ENCODE data around the gene KRT33B. TPM values are rescaled to one million over a fixed set of nuclear protein-coding genes. Genes with fewer than 3 reads are reported as not detected.

The KRT33B gene
- total and polyA plus RNA-seq, 2 of the 4 experiments (the other 2 are of a cell fraction): 0.18 to 0.22 TPM

- Histone ChIP-seq H3K27me3 (ENCODE audit: control insufficient read depth, insufficient read depth, low read length) (no peaks in the 10 kb centered on the region), H2AK9ac (replicated peaks; ENCODE audit: low read depth, low read length, poor library complexity) (no peak overlapping the region), H3K4ac (ENCODE audit: low read depth, low read length) (peak overlapping the region; percentile 49; the same call in 1 of the 2 replicates), H3K23ac (ENCODE audit: low read depth, low read length) (no peak overlapping the region), H3K9me3 (ENCODE audit: control insufficient read depth, insufficient read depth, low read length) (no peaks in the 10 kb centered on the region), H2BK120ac (ENCODE audit: low read depth, low read length) (peak overlapping the region; percentile 77; the same call in 1 of the 2 replicates), H2BK20ac (ENCODE audit: low read depth, low read length) (peak overlapping the region; percentile 73; the same call in 1 of the 2 replicates), H2AK5ac (ENCODE audit: low read depth, low read length) (peak overlapping the region; percentile 41; the same call in 1 of the 2 replicates), H3K9ac (ENCODE audit: low read depth, low read length) (no peak overlapping the region), H4K91ac (ENCODE audit: insufficient read depth, low read depth, low read length) (no peak overlapping the region), H3K4me3 (ENCODE audit: insufficient read depth, low read depth, low read length) (no peak overlapping the region), H3K14ac (replicated peaks; ENCODE audit: low read depth, low read length) (peak overlapping the region; percentile 61), H3K9me1 (ENCODE audit: insufficient read depth, low read length) (no peaks in the 10 kb centered on the region; the same call in 1 of the 2 replicates), H4K5ac (ENCODE audit: low read depth, low read length) (no peak overlapping the region), H3K18ac (ENCODE audit: low read depth, low read length) (no peak overlapping the region), H2AFZ (replicated peaks; ENCODE audit: low read length, poor library complexity) (no peak overlapping the region), H3K4me1 (ENCODE audit: control insufficient read depth, insufficient read depth, low read length) (peaks cover 5% of the 10 kb centered on the region; the same call in 1 of the 2 replicates), H3K27ac (ENCODE audit: insufficient read depth, low read length) (no peak overlapping the region), H3K56ac (ENCODE audit: extremely low read depth, insufficient read depth, low read length) (no peak overlapping the region), H2BK5ac (ENCODE audit: low read depth, low read length, poor library complexity, severe bottlenecking) (no peak overlapping the region), H4K8ac (ENCODE audit: low read depth in 2 of 2, low read length in 2 of 2) (no peak overlapping the region; a peak in 1 of 4 replicates), H3K79me1 (ENCODE audit: low read depth in 1 of 2, low read length in 2 of 2) (no peaks in the 10 kb centered on the region), H3K4me2 (ENCODE audit: low read depth, low read length) (no peak overlapping the region), H2BK15ac (ENCODE audit: low read depth, low read length) (no peak overlapping the region; the same call in 2 of the 3 replicates), H3K36me3 (ENCODE audit: control insufficient read depth, insufficient read depth, low read length) (no peaks in the 10 kb centered on the region), H4K20me1 (ENCODE audit: insufficient read depth, low read length) (no peaks in the 10 kb centered on the region)
- DNase-seq (no peak), ATAC-seq (ENCODE audit: low read depth) (no peak)
- dilution Hi-C loops (cut with HindIII; ENCODE audit: low sequenced_read_pairs, unreplicated experiment) (no loop called here), in situ Hi-C loops (cut with MboI; ENCODE audit: low sequenced_read_pairs) (no loop called here), intact Hi-C loops (cut with micrococcal nuclease) (no loop called here)
- POLR2A ChIA-PET (ENCODE audit: unreplicated experiment): no interaction called here
- CTCF ChIA-PET: no interaction called here
- TF ChIP-seq RAD21 (IDR thresholded peaks at IDR 0.05; ENCODE audit: low read length): no peak
- TF ChIP-seq NFE2L2 (IDR thresholded peaks at IDR 0.05; ENCODE audit: low read depth, low read length): no peak
- TF ChIP-seq ELK1 (IDR thresholded peaks at IDR 0.05; ENCODE audit: borderline replicate concordance, low read depth, low read length): no peak
- TF ChIP-seq RCOR1 (IDR thresholded peaks at IDR 0.05; ENCODE audit: insufficient replicate concordance, low read length): no peak
- TF ChIP-seq FOS (IDR thresholded peaks at IDR 0.05; ENCODE audit: low read depth, low read length): no peak
- TF ChIP-seq BHLHE40 (IDR thresholded peaks at IDR 0.05; ENCODE audit: low read depth, low read length): no peak
- TF ChIP-seq USF2 (IDR thresholded peaks at IDR 0.05; ENCODE audit: low read depth, low read length): no peak
- TF ChIP-seq MXI1 (IDR thresholded peaks at IDR 0.05; ENCODE audit: borderline replicate concordance, low read depth, low read length): no peak
- TF ChIP-seq POLR2A (IDR thresholded peaks at IDR 0.05; ENCODE audit: low read depth, low read length): no peak
- no peak for TF ChIP-seq SMC3 (IDR thresholded peaks at IDR 0.05; ENCODE audit: low read depth, low read length)
- no peak for TF ChIP-seq MAFK (IDR thresholded peaks at IDR 0.05; ENCODE audit: low read depth, low read length)
- TF ChIP-seq CTCF (conservative IDR thresholded peaks at IDR 0.05; ENCODE audit: low read depth, low read length): no peak
- WGBS, 2 experiments (ENCODE audit: extremely low coverage in 2 of 2, insufficient read length in 1 of 2): 75% methylated on average over 2 of the region's 10 CpGs; no CpG with 5 or more reads in 1 of the 2 experiments
- BruUV-seq (replicated peaks): no TSS peak
Measured at GRCh38 chr17:41393826-41394225, 24.2 kb upstream of the KRT33B start.

Data from IMR-90 (cell line).